A673 (cell line): ENCODE results near the gene ITIH5. TPM values are rescaled to one million over a fixed set of nuclear protein-coding genes. Genes with fewer than 3 reads are reported as not detected.

Source experiments
- BruUV-seq: library from RNA; stranded (reverse); fragments of 400-500 nt; replicated peaks from 2 replicates; lab custom pipeline; 2021; lab: Mats Ljungman, UMichigan
- CTCF ChIA-PET: fragments of 300-600 bp; sonication (Branson Sonifier 250); formaldehyde crosslinking; loops from one replicate; lab custom pipeline; 2022; ENCODE audit warnings: antibody characterized with exemption; lab: Charles Lee
- POLR2A ChIA-PET: fragments of 300-600 bp; sonication (Branson Sonifier 250); formaldehyde crosslinking; loops from one replicate; lab custom pipeline; 2022; ENCODE audit warnings: antibody characterized with exemption; ENCODE audit not compliant: low non-redundant PET; lab: Charles Lee
- DNase-seq: peaks from one replicate; pipeline ENCODE4 v3.0.0-alpha.2; 2015; ENCODE audit warnings: low spot score
- H3K27ac ChIP-seq: fragments of 200-600 bp; sonication (generic); 2 replicates; pipeline ENCODE4 v1.5.1; 2016; ENCODE audit warnings: mixed run types, low read depth, mild to moderate bottlenecking, mixed read lengths, antibody characterized with exemption, low read length; ENCODE audit not compliant: poor library complexity, severe bottlenecking
- H3K27me3 ChIP-seq: fragments of 200-600 bp; sonication (generic); replicated peaks from 2 replicates; pipeline ENCODE4 v1.6.1; 2017; ENCODE audit warnings: mixed run types, low read depth, mild to moderate bottlenecking, mixed read lengths, antibody characterized with exemption, low read length; ENCODE audit not compliant: insufficient read depth, poor library complexity
- H3K36me3 ChIP-seq: fragments of 200-600 bp; sonication (generic); 2 replicates; pipeline ENCODE4 v1.6.1; 2016; ENCODE audit warnings: mixed run types, mild to moderate bottlenecking, mixed read lengths, antibody characterized with exemption, low read length; ENCODE audit not compliant: insufficient read depth, poor library complexity, severe bottlenecking
- H3K4me1 ChIP-seq: fragments of 200-600 bp; sonication (generic); 2 replicates; pipeline ENCODE4 v1.6.1; 2017; ENCODE audit warnings: mixed run types, mild to moderate bottlenecking, mixed read lengths, antibody characterized with exemption, low read length; ENCODE audit not compliant: insufficient read depth, poor library complexity, severe bottlenecking
- H3K4me3 ChIP-seq: fragments of 200-600 bp; sonication (generic); 2 replicates; pipeline ENCODE4 v1.5.1; 2016; ENCODE audit warnings: low read depth, mixed run types, mild to moderate bottlenecking, mixed read lengths, low read length; ENCODE audit not compliant: poor library complexity, severe bottlenecking
- H3K9me3 ChIP-seq: fragments of 200-600 bp; sonication (generic); 2 replicates; pipeline ENCODE4 v1.6.1; 2016; ENCODE audit warnings: mixed run types, low read depth, mild to moderate bottlenecking, mixed read lengths, antibody characterized with exemption, low read length; ENCODE audit not compliant: poor library complexity, severe bottlenecking
- CTCF ChIP-seq: fragments of 300-800, 200-600 bp; sonication (generic); conservative IDR thresholded peaks from 2 replicates; pipeline ENCODE4 v1.5.1; 2017; ENCODE audit warnings: low read depth, mild to moderate bottlenecking, antibody characterized with exemption, low read length, moderate library complexity, mixed read lengths
- EZH2 ChIP-seq: fragments of 200-600 bp; sonication (generic); IDR thresholded peaks from 2 replicates; pipeline ENCODE4 v1.6.1; 2017; ENCODE audit warnings: borderline replicate concordance, low read depth, mild to moderate bottlenecking, mixed read lengths, antibody characterized with exemption, low read length; ENCODE audit not compliant: poor library complexity, severe bottlenecking
- intact Hi-C: fragments of 100-400 bp; cut with micrococcal nuclease; formaldehyde crosslinking; loops from one replicate; pipeline ENCODE4 v1.10.0; 2022; ENCODE audit not compliant: unreplicated experiment
- total RNA-seq: library from RNA; stranded (reverse); gene quantifications from 2 replicates; pipeline ENCODE4 v1.2.3, GENCODE V29; 2021

ITIH5 gene
- total RNA-seq, 1 experiment from 2014 or later = not detected

GRCh38 chr10:7651853-7652470, 14.8 kb downstream of the ITIH5 start:
- POLR2A ChIA-PET = no interaction called here
- Histone ChIP-seq H3K9me3 (no peaks in the 10 kb centered on the region), H3K27ac (no peak overlapping the region), H3K4me1 (no peaks in the 10 kb centered on the region), H3K36me3 (no peaks in the 10 kb centered on the region), H3K4me3 (no peak overlapping the region), H3K27me3 (peaks cover 65% of the 10 kb centered on the region)
- TF ChIP-seq EZH2 (no peak), CTCF (no peak)
- CTCF ChIA-PET = no interaction called here
- no TSS peak for BruUV-seq
- DNase-seq = no peak
- intact Hi-C loops = no loop called here

GRCh38 chr10:7649673-7650300, 17.0 kb downstream of the ITIH5 start:
- H3K4me1 ChIP-seq = no peaks in the 10 kb centered on the region
- H3K27me3 ChIP-seq = peaks cover 71% of the 10 kb centered on the region
- intact Hi-C loops = no loop called here
- H3K36me3 ChIP-seq = no peaks in the 10 kb centered on the region
- H3K27ac ChIP-seq = no peak overlapping the region
- no TSS peak for BruUV-seq
- no peaks in the 10 kb centered on the region for H3K9me3 ChIP-seq
- ChIA-PET POLR2A (no interaction called here), CTCF (no interaction called here)
- peak; percentile 51 for DNase-seq
- TF ChIP-seq EZH2 (no peak), CTCF (no peak)
- H3K4me3 ChIP-seq = no peak overlapping the region

- intact Hi-C loops = no loop called here
- POLR2A ChIA-PET = no interaction called here
Observed at GRCh38 chr10:7647062-7647664, 19.6 kb downstream of the ITIH5 start.

More at GRCh38 chr10:7647062-7647664, 19.6 kb downstream of the ITIH5 start:
- CTCF ChIA-PET = no interaction called here
- Histone ChIP-seq H3K9me3 (no peaks in the 10 kb centered on the region), H3K4me1 (no peaks in the 10 kb centered on the region), H3K36me3 (no peaks in the 10 kb centered on the region), H3K27ac (no peak overlapping the region), H3K27me3 (peaks cover 61% of the 10 kb centered on the region), H3K4me3 (no peak overlapping the region)
- no TSS peak for BruUV-seq
- no peak for DNase-seq
- TF ChIP-seq CTCF = no peak
